ENCODE measurements around the gene MX2.
A peak's percentile ranks its signal among the peaks of the same experiment; 100 is the strongest.

MX2 gene

DNA sequence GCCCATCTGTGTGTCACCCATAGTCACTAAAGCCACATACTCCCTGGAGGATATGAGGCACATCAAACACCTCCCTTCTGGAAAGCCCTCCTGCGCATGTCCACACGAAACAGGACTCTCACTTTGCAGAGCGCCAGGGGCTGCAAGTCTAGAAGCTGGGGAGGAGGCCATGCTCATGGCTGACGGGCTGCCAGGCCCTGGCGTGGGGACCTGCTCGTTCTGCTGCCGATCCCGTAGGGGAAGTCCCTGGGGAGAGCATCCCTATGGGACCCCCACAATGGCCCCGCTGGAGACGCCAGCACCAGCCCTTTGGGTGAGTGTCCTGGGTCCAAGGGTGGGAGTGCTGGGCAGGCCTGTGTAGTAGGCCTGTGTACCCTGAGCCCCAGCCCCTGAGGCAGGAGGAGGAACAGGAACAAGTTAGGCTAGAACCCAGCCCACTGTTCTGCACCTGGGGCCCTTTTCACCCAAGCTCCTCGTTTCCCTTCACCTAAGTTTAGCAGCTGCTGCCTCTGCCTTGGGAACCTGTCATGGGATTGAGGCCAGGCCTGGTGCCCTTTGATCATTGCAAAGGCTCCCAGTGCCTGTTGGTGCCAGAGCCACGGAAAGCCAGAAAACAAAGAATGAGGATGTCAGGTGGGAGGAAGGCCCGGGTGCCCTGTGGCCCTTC is 35.3 kb upstream of the MX2 start:
- peak overlapping the region in 1 of 2 donors; percentile 38 for H3K27ac Mint-ChIP-seq
- no peaks in the 10 kb centered on the region for H3K9me3 Mint-ChIP-seq
- peaks cover 7% of the 10 kb centered on the region for H3K27me3 Mint-ChIP-seq
- ATAC-seq (no peak), DNase-seq (no peak)
- H3K4me3 Mint-ChIP-seq: no peak overlapping the region
- peaks cover 6% of the 10 kb centered on the region for H3K4me1 Mint-ChIP-seq

- H3K27ac Mint-ChIP-seq: peak overlapping the region; percentile 18 to 60
- H3K27me3 Mint-ChIP-seq: no peaks in the 10 kb centered on the region
- ATAC-seq (no peak), DNase-seq (no peak)
- H3K4me1 Mint-ChIP-seq: no peaks in the 10 kb centered on the region
- H3K9me3 Mint-ChIP-seq: no peaks in the 10 kb centered on the region
- H3K4me3 Mint-ChIP-seq: no peak overlapping the region
These were observed 34.1 kb upstream of the MX2 start for GRCh38 chr21:41327753-41328152.

DNA sequence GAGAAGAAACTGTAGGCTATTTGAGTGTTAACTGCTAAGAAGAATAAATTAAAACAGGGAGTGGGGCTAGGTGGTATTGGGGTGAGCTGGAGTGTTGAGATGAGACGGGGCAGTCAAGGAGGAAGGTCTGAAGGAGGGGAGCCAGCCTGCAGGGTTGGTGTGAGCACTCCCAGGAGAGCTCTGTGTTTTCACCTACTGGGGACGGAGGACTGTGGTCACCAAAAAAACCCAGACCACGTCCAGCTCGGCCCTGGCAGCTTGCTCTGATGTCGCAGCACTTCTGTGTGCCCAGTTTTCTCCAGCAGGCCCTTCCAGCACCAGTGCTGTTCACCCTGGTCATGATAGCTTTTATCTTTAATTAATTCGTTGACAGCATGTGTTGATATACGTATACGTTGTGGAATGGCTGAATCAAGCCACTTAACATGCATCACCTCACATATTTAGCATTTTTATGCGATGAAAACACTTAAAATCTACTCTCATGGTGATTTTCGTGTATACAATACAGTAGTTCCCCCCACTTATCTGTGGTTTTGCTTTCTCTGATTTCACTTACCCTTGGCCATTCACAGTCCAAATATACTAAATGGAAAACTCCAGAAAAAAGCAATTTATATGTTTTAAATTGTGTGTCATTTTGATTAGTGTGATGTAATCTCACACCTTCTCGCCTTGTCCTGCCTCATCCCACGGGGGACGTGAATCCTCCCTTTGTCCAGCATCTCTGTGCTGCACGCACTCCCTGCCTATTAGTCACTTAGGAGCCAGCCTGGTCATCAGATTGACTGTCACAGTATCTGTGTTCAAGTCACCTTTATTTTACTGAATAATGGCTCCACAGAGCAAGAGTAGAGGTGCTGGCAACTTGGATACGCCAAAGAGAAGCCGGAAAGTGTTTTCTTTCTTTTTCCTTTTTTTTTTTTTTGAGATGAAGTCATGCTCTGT is 32.9 kb upstream of the MX2 start:
- peak overlapping the region in 1 of 2 donors; percentile 5 for H3K27ac Mint-ChIP-seq

DNA sequence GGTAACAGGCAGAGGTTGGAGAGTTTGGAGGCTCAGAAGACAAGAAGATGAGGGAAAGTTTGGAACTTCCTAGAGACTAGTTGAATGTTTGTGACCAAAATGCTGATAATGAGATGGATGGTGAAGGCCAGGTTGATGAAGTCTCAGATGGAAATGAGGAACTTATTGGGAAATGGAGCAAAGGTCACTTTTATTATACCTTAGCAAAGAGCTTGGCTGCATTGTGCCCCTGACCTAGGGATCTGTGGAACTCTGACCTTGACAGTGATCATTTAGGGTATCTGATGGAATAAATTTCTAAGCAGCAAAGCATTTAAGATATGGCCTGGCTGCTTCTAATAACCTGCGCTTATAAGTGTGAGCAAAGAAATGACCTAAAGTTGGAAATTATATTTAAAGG is 28.1 kb upstream of the MX2 start:
- Mint-ChIP-seq H3K4me1 (no peaks in the 10 kb centered on the region), H3K27ac (no peak overlapping the region), H3K27me3 (no peaks in the 10 kb centered on the region), H3K4me3 (no peak overlapping the region), H3K9me3 (peaks cover 5 to 6% of the 10 kb centered on the region in 2 donors)
- no peak for ATAC-seq
- no peak for DNase-seq

More for the DNA sequence above, 32.9 kb upstream of the MX2 start:
- H3K4me1 Mint-ChIP-seq: no peaks in the 10 kb centered on the region
- DNase-seq (no peak), ATAC-seq (no peak)
- no peaks in the 10 kb centered on the region for H3K27me3 Mint-ChIP-seq
- H3K4me3 Mint-ChIP-seq: no peak overlapping the region
- H3K9me3 Mint-ChIP-seq: peaks cover 0 to 6% of the 10 kb centered on the region in 2 donors

GRCh38 chr21:41337515-41337914 is 24.3 kb upstream of the MX2 start:
- H3K27ac Mint-ChIP-seq: no peak overlapping the region
- peaks cover 11 to 12% of the 10 kb centered on the region in 2 donors for H3K9me3 Mint-ChIP-seq
- DNase-seq: no peak
- H3K27me3 Mint-ChIP-seq: no peaks in the 10 kb centered on the region
- H3K4me1 Mint-ChIP-seq: no peaks in the 10 kb centered on the region
- no peak for ATAC-seq
- H3K4me3 Mint-ChIP-seq: no peak overlapping the region

- Mint-ChIP-seq H3K27me3 (no peaks in the 10 kb centered on the region), H3K4me1 (no peaks in the 10 kb centered on the region), H3K9me3 (peaks cover 9 to 13% of the 10 kb centered on the region in 2 donors), H3K27ac (no peak overlapping the region), H3K4me3 (no peak overlapping the region)
- ATAC-seq (no peak), DNase-seq (no peak)
These were observed 23.4 kb upstream of the MX2 start for GRCh38 chr21:41338455-41338854.

DNA sequence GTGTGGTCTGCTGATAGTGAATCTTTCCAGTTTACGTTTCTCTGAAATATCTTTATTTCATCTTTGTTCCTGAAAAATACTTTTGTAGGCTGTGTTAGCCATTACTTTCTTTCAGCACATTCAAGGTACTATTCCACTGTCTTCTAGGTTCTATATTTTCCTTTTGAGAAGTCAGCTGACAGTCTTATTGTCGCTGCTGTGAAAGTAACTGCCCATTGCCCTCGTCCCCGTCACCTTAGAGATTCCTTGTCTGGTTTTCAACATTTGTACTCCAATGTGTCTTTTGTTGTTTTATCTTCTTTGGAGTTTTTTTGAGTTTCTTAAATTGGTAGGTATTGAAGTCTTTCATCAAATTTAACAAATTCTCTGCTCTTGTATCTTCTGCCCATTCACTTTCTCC is 19.8 kb upstream of the MX2 start:
- no peak overlapping the region for H3K4me3 Mint-ChIP-seq
- H3K27ac Mint-ChIP-seq: no peak overlapping the region
- ATAC-seq (no peak), DNase-seq (no peak)
- peaks cover 5 to 9% of the 10 kb centered on the region in 2 donors for H3K9me3 Mint-ChIP-seq
- H3K27me3 Mint-ChIP-seq: no peaks in the 10 kb centered on the region
- H3K4me1 Mint-ChIP-seq: no peaks in the 10 kb centered on the region

DNA sequence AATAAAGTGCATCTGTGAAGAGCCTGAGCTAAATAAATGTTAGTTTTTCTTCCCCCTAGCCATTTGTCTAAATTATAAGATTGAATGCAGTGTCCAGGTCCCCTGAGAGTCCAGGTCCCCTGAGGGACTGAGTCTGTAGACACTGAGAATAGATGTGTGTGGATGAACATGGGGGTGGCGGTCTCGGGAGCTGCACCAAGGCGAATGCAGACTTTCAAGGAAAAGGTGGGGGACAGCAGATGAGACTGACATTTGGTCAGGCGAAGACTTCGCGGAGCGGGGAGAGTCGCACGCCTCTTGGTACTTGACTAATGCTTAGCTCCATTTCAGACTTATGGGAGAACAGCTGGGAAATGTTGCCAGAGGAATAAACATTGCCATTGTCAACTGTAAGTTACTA is 17.7 kb upstream of the MX2 start:
- DNase-seq (no peak), ATAC-seq (no peak)
- Mint-ChIP-seq H3K9me3 (peaks cover 5 to 9% of the 10 kb centered on the region in 2 donors), H3K4me1 (no peaks in the 10 kb centered on the region), H3K27me3 (no peaks in the 10 kb centered on the region), H3K4me3 (no peak overlapping the region), H3K27ac (no peak overlapping the region)

- H3K27me3 Mint-ChIP-seq: no peaks in the 10 kb centered on the region
- peak overlapping the region in 1 of 2 donors; percentile 7 for H3K27ac Mint-ChIP-seq
- peaks cover 5 to 9% of the 10 kb centered on the region in 2 donors for H3K9me3 Mint-ChIP-seq
- H3K4me1 Mint-ChIP-seq: no peaks in the 10 kb centered on the region
- H3K4me3 Mint-ChIP-seq: no peak overlapping the region
- no peak for DNase-seq
- ATAC-seq: no peak
These were observed 16.5 kb upstream of the MX2 start for GRCh38 chr21:41345356-41345755.

- no peak for ATAC-seq
These were observed 15.7 kb upstream of the MX2 start for GRCh38 chr21:41345934-41346685.

GRCh38 chr21:41346758-41347157 is 15.1 kb upstream of the MX2 start:
- Mint-ChIP-seq H3K4me3 (no peak overlapping the region), H3K27ac (no peak overlapping the region), H3K9me3 (peaks cover 5 to 9% of the 10 kb centered on the region in 2 donors), H3K27me3 (no peaks in the 10 kb centered on the region), H3K4me1 (no peaks in the 10 kb centered on the region)
- ATAC-seq: no peak
- DNase-seq: no peak

More at GRCh38 chr21:41345934-41346685, 15.7 kb upstream of the MX2 start:
- DNase-seq: no peak
- Mint-ChIP-seq H3K4me3 (no peak overlapping the region), H3K9me3 (peaks cover 5 to 9% of the 10 kb centered on the region in 2 donors), H3K27me3 (no peaks in the 10 kb centered on the region), H3K4me1 (no peaks in the 10 kb centered on the region), H3K27ac (no peak overlapping the region)

- no peaks in the 10 kb centered on the region for H3K9me3 Mint-ChIP-seq
- no peak overlapping the region for H3K4me3 Mint-ChIP-seq
- no peak overlapping the region for H3K27ac Mint-ChIP-seq
- H3K4me1 Mint-ChIP-seq: no peaks in the 10 kb centered on the region
- DNase-seq: no peak
- ATAC-seq: no peak
- no peaks in the 10 kb centered on the region for H3K27me3 Mint-ChIP-seq
These were observed 13.4 kb upstream of the MX2 start for GRCh38 chr21:41348434-41348833.

GRCh38 chr21:41349126-41349525 is 12.7 kb upstream of the MX2 start:
- H3K4me3 Mint-ChIP-seq: no peak overlapping the region
- H3K4me1 Mint-ChIP-seq: no peaks in the 10 kb centered on the region
- no peaks in the 10 kb centered on the region for H3K9me3 Mint-ChIP-seq
- ATAC-seq (no peak), DNase-seq (no peak)
- H3K27me3 Mint-ChIP-seq: no peaks in the 10 kb centered on the region
- no peak overlapping the region for H3K27ac Mint-ChIP-seq

DNA sequence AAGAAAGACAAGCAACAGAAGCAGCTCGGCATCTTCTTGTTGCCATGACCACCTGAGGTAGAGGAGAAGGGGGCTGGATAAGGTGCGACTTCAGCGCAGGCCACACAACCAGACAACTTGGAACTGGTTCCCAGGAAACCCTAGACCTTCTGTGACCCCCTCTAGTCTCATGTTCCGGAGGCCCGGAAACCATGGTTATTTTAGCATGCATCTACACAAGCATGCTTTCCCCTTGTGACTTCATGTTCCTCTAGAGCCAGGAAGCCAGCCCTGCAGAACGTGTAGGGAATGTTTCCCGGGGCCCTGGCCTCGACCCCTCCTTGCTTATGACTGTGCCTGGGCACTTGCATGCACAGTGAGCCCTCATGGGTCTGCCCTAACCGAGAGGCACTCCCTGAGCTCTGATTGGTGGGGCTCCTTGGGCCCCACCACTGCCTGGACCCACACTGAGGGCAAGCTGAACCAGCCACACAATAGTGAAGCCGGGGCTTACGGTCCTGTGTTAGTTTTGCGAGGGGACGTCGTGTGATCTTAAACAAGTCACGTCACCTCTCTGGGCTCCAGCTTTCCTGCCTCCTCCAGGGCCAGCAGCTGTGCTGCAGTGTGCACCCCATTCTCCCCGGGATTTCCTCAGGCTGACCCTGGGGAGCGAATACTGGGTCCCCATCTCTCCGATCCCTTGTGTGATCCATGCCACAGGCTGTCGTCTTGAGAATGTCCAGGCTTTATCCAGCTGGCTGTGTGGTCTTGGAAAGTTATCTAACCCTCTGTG is 12.0 kb upstream of the MX2 start:
- Mint-ChIP-seq H3K4me3 (no peak overlapping the region), H3K4me1 (peaks cover 7% of the 10 kb centered on the region), H3K27me3 (no peaks in the 10 kb centered on the region), H3K27ac (no peak overlapping the region), H3K9me3 (no peaks in the 10 kb centered on the region)
- no peak for DNase-seq
- no peak for ATAC-seq
